ENCODE measurements around the gene SLC10A7.

DNA sequence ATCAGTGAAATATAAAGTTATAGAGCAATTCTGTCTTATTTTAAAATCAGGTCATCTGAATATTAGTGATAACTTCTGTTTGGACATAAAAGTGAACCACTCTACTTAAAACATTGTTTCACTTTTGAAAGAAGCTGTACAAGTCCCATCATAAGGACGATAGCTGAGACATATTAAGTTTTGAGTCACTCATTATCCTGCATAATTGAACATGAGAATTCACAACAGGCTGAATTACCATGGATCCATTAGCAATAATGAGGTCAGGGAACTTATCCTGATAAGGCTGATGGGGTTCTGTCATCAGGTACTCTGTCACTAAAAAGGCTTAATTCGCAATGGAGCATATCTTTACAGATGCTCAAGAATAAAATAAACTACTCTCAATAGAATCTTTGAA, 227.0 kb downstream of the SLC10A7 start:
- TF ChIP-seq, protein P1, sequence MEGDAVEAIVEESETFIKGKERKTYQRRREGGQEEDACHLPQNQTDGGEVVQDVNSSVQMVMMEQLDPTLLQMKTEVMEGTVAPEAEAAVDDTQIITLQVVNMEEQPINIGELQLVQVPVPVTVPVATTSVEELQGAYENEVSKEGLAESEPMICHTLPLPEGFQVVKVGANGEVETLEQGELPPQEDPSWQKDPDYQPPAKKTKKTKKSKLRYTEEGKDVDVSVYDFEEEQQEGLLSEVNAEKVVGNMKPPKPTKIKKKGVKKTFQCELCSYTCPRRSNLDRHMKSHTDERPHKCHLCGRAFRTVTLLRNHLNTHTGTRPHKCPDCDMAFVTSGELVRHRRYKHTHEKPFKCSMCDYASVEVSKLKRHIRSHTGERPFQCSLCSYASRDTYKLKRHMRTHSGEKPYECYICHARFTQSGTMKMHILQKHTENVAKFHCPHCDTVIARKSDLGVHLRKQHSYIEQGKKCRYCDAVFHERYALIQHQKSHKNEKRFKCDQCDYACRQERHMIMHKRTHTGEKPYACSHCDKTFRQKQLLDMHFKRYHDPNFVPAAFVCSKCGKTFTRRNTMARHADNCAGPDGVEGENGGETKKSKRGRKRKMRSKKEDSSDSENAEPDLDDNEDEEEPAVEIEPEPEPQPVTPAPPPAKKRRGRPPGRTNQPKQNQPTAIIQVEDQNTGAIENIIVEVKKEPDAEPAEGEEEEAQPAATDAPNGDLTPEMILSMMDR (IDR thresholded peaks at IDR 0.05; ENCODE audit: low read depth, low read length, missing input control): no peak
- TF ChIP-seq SP1 (IDR thresholded peaks at IDR 0.05) (no peak), RAD21 (IDR thresholded peaks at IDR 0.05) (no peak), TAF1 (conservative IDR thresholded peaks at IDR 0.05) (no peak), JUND (IDR thresholded peaks at IDR 0.05) (no peak)
- TF ChIP-seq, protein P2, sequence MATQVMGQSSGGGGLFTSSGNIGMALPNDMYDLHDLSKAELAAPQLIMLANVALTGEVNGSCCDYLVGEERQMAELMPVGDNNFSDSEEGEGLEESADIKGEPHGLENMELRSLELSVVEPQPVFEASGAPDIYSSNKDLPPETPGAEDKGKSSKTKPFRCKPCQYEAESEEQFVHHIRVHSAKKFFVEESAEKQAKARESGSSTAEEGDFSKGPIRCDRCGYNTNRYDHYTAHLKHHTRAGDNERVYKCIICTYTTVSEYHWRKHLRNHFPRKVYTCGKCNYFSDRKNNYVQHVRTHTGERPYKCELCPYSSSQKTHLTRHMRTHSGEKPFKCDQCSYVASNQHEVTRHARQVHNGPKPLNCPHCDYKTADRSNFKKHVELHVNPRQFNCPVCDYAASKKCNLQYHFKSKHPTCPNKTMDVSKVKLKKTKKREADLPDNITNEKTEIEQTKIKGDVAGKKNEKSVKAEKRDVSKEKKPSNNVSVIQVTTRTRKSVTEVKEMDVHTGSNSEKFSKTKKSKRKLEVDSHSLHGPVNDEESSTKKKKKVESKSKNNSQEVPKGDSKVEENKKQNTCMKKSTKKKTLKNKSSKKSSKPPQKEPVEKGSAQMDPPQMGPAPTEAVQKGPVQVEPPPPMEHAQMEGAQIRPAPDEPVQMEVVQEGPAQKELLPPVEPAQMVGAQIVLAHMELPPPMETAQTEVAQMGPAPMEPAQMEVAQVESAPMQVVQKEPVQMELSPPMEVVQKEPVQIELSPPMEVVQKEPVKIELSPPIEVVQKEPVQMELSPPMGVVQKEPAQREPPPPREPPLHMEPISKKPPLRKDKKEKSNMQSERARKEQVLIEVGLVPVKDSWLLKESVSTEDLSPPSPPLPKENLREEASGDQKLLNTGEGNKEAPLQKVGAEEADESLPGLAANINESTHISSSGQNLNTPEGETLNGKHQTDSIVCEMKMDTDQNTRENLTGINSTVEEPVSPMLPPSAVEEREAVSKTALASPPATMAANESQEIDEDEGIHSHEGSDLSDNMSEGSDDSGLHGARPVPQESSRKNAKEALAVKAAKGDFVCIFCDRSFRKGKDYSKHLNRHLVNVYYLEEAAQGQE (IDR thresholded peaks at IDR 0.05): no peak
- TF ChIP-seq, protein P3, sequence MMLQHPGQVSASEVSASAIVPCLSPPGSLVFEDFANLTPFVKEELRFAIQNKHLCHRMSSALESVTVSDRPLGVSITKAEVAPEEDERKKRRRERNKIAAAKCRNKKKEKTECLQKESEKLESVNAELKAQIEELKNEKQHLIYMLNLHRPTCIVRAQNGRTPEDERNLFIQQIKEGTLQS (IDR thresholded peaks at IDR 0.05): no peak
